Measurements from ENCODE around the gene ZNF227.
A peak's percentile ranks its signal among the peaks of the same experiment; 100 is the strongest.

The ZNF227 gene

GRCh38 chr19:44258835-44259413, 46.6 kb downstream of the ZNF227 start:
- no peaks in the 10 kb centered on the region for H4K20me1 ChIP-seq (ENCODE audit: insufficient read depth, low read length)
- peaks cover 31% of the 10 kb centered on the region for H3K9me3 ChIP-seq (ENCODE audit: insufficient read depth, low read length, severe bottlenecking)
- H3K4me2 ChIP-seq (ENCODE audit: insufficient read depth, low read length) = peak overlapping the region; percentile 75
- ATAC-seq (ENCODE audit: insufficient read depth, low read depth) = no peak
- TF ChIP-seq CTCF (IDR thresholded peaks at IDR 0.05; ENCODE audit: borderline replicate concordance, extremely low read depth, low read length, poor library complexity, severe bottlenecking) (no peak), EZH2 (IDR thresholded peaks at IDR 0.05; ENCODE audit: borderline replicate concordance, low read depth, low read length, severe bottlenecking) (no peak)
- DNase-seq = no peak
- no peaks in the 10 kb centered on the region for H3K27me3 ChIP-seq (ENCODE audit: insufficient read depth, low read length, poor library complexity)
- H3K27ac ChIP-seq (ENCODE audit: low read length) = no peak overlapping the region
- H2AFZ ChIP-seq (ENCODE audit: low read depth, low read length) = peak overlapping the region; percentile 49
- H3K4me1 ChIP-seq (ENCODE audit: insufficient read depth, low read length) = peaks cover 20% of the 10 kb centered on the region
- no peaks in the 10 kb centered on the region for H3K36me3 ChIP-seq (ENCODE audit: insufficient read depth, low read length)
- peak overlapping the region in 1 of 2 experiments; percentile 75; a peak in 3 of 4 replicates for H3K4me3 ChIP-seq (ENCODE audit: low read depth in 1 of 2, low read length in 2 of 2)
- peak overlapping the region; percentile 51 for H3K9ac ChIP-seq (ENCODE audit: low read depth, low read length)
- H3K79me2 ChIP-seq (ENCODE audit: insufficient read depth, low read length) = no peaks in the 10 kb centered on the region

- Histone ChIP-seq H2AFZ (ENCODE audit: low read depth, low read length) (peak overlapping the region; percentile 82), H3K9me3 (ENCODE audit: insufficient read depth, low read length, severe bottlenecking) (peaks cover 17% of the 10 kb centered on the region), H3K9ac (ENCODE audit: low read depth, low read length) (peak overlapping the region; percentile 51), H3K27ac (ENCODE audit: low read length) (0 out of 2 replicates have a peak overlapping the region, but pooled peaks have one; percentile 66), H3K4me1 (ENCODE audit: insufficient read depth, low read length) (peaks cover 20% of the 10 kb centered on the region), H3K79me2 (ENCODE audit: insufficient read depth, low read length) (no peaks in the 10 kb centered on the region), H4K20me1 (ENCODE audit: insufficient read depth, low read length) (no peaks in the 10 kb centered on the region), H3K27me3 (ENCODE audit: insufficient read depth, low read length, poor library complexity) (no peaks in the 10 kb centered on the region), H3K4me3 (ENCODE audit: low read depth in 1 of 2, low read length in 2 of 2) (peak overlapping the region; percentile 26 to 75; a peak in 3 of 4 replicates), H3K4me2 (ENCODE audit: insufficient read depth, low read length) (peak overlapping the region; percentile 75), H3K36me3 (ENCODE audit: insufficient read depth, low read length) (no peaks in the 10 kb centered on the region)
- no peak for TF ChIP-seq EZH2 (IDR thresholded peaks at IDR 0.05; ENCODE audit: borderline replicate concordance, low read depth, low read length, severe bottlenecking)
- no peak for TF ChIP-seq CTCF (IDR thresholded peaks at IDR 0.05; ENCODE audit: borderline replicate concordance, extremely low read depth, low read length, poor library complexity, severe bottlenecking)
- ATAC-seq (ENCODE audit: insufficient read depth, low read depth) = no peak
- DNase-seq = no peak
Measured at GRCh38 chr19:44260343-44260681, 48.0 kb downstream of the ZNF227 start.

GRCh38 chr19:44260695-44261446, 48.5 kb downstream of the ZNF227 start:
- ATAC-seq (ENCODE audit: insufficient read depth, low read depth) (no peak), DNase-seq (no peak)
- H3K79me2 ChIP-seq (ENCODE audit: insufficient read depth, low read length) = no peaks in the 10 kb centered on the region
- H3K4me3 ChIP-seq (ENCODE audit: low read depth in 1 of 2, low read length in 2 of 2) = peak overlapping the region in 1 of 2 experiments; percentile 75; a peak in 2 of 4 replicates
- no peak overlapping the region for H3K9ac ChIP-seq (ENCODE audit: low read depth, low read length)
- peaks cover 20% of the 10 kb centered on the region for H3K4me1 ChIP-seq (ENCODE audit: insufficient read depth, low read length)
- H3K27ac ChIP-seq (ENCODE audit: low read length) = no peak overlapping the region
- no peaks in the 10 kb centered on the region for H3K27me3 ChIP-seq (ENCODE audit: insufficient read depth, low read length, poor library complexity)
- H2AFZ ChIP-seq (ENCODE audit: low read depth, low read length) = peak overlapping the region; percentile 82; the same call in 1 of the 2 replicates
- TF ChIP-seq EZH2 (IDR thresholded peaks at IDR 0.05; ENCODE audit: borderline replicate concordance, low read depth, low read length, severe bottlenecking) (no peak), CTCF (IDR thresholded peaks at IDR 0.05; ENCODE audit: borderline replicate concordance, extremely low read depth, low read length, poor library complexity, severe bottlenecking) (no peak)
- H3K36me3 ChIP-seq (ENCODE audit: insufficient read depth, low read length) = no peaks in the 10 kb centered on the region
- H4K20me1 ChIP-seq (ENCODE audit: insufficient read depth, low read length) = no peaks in the 10 kb centered on the region
- peak overlapping the region; percentile 75; the same call in 1 of the 2 replicates for H3K4me2 ChIP-seq (ENCODE audit: insufficient read depth, low read length)
- peaks cover 12% of the 10 kb centered on the region for H3K9me3 ChIP-seq (ENCODE audit: insufficient read depth, low read length, severe bottlenecking)

Data from DND-41 (cell line).